NCI-H1930 (cell line): ENCODE results near the gene PLD5.
"Not testable (repeated sequence)": the region's sequence is repeated elsewhere in the genome, so short reads cannot be mapped to it uniquely, and the experiment has no call there.

Source experiments
- DNase-seq, 2 experiments: peaks; one replicate each; lab custom pipeline; 2025; lab: John Stamatoyannopoulos, UW

The PLD5 gene

GRCh38 chr1:242426271-242426905 is 98.1 kb downstream of the PLD5 start:
- DNase-seq, result no peak

DNA sequence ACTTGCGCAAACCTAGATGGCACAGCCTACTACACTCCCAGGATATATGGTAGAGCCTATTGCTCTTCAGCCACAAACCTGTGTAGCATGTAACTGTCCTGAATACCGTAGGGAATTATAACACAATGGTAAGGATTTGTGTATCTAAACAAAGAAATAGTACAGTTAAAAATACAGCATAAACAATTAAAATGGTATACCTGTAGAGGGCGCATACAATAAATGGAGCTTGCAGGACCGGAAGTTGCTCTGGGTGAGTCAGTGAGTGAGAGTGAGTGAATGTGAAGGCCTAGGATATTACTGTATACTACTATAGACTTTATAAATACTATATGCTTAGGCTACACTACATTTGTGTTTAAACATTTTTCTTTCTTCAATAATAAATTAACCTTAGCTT is 99.3 kb downstream of the PLD5 start:
- no peak for DNase-seq

DNA sequence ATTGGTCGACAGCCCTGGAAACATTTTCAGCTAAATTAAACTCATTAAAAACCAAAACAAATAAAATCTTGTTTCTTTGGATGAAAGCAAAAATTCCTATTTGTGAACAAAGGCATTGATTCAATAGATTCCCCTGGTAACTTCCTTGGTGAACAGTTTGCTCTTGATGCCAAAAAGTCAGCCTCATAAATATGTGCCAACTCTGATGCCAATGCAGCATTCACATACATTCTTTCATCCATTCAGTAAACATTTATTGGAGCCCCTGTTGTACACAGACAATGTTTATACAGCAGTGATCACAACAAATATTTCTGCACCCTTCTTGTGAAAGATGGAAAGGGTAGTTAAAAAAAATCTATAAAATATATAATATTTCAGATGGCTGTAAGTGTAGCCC is 107.8 kb downstream of the PLD5 start:
- DNase-seq, result no peak

DNA sequence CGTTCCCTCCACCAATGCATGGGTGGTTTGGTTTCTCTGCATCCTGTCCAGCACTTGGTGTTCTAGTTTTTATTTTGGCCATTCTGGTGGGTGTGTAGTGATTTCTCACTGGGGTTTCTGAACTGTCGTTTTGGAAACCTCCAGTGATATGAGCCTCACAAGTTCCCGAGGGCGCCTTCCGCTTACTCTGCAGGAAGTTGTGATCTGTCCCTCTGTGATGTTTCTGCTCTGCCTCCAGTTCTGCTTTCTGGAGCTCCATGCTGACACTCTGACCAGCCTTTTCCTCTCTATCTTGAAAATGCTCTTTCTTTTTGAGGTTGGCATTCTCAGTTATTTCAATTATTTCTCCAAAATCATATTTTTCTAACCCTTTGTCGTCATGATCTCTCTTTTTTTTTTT is 111.6 kb downstream of the PLD5 start:
- DNase-seq, result no peak

DNA sequence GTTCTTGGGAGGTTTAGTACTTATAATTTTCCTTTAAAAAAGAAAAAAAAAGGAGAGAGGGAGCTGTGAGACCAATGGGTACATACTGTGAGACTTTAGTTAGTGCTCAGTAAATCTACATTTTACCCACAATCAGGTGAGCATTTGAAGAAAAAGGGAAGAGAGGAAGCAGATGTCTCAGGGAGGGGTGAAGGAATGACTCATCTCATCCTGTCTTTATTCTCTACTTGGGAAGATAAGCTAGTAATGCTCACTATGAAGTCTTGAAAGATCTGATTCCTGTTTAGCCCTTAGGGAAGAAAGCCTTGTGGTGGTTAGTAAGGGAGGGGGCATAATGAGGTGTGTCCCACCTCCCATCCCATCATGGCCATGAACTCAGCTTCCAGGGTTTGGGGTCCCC is 112.6 kb downstream of the PLD5 start:
- DNase-seq, result no peak

DNA sequence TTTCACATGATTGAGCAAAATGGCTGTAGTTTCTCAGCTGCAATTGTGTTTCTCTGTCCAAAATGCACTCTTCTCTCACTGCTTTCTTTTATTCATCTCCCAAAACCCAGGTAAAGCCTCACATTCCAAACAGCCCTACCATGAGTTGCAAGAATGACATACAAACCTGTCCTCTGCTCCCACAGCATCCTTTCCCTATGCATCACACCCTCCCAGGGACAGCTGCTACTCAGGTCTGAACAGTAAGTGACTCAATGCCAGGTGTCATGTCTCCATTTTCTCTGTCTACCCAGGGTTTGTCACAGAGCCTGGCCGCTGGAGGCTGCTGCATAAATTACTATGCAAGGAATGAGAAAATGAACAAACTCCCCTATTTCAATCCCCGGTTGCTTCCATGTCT is 118.5 kb downstream of the PLD5 start:
- no peak for DNase-seq

- no peak for DNase-seq
Observed at GRCh38 chr1:242404296-242404695, 120.2 kb downstream of the PLD5 start.

DNA sequence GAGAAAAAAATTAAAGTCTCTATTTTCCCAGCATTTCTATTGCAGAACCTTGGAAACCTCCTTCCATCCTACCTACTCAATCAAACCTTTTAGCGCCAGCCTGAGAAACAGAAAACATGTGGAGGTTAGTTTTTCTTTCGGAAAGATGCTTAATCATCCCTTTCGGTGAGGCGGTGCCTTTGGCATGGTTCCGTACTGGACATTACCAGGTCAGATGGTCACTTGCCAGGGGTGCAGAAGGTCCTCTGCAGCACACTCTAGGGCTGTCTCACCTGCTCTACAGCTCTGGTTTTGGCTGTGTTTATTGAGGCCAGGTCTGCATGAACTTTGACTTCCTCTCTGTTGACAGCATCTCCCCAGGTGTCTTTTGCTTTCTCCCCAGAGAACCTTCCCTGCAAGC is 121.5 kb downstream of the PLD5 start:
- DNase-seq, result no peak

- no peak for DNase-seq
Observed at GRCh38 chr1:242401937-242402336, 122.6 kb downstream of the PLD5 start.

DNA sequence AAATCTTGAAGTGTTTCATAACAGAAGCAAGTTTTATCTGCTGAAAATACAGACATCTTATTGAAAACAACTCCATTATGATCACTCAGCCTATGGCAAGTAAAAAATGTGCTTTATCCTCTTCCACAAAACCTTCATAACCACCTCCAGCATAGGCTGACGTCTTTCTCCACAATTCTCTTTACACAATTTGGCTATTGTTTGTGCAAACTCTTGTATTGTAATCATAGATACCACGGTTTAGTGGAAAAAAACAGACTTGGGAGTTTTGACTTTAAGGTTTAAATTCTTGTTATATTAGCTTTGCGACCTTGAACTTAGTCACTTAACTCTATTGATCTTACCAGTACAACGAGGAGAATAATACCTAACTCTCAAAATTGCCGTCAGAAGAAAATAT is 126.1 kb downstream of the PLD5 start:
- no peak for DNase-seq

GRCh38 chr1:242391896-242392295 is 132.6 kb downstream of the PLD5 start:
- DNase-seq, result no peak

DNA sequence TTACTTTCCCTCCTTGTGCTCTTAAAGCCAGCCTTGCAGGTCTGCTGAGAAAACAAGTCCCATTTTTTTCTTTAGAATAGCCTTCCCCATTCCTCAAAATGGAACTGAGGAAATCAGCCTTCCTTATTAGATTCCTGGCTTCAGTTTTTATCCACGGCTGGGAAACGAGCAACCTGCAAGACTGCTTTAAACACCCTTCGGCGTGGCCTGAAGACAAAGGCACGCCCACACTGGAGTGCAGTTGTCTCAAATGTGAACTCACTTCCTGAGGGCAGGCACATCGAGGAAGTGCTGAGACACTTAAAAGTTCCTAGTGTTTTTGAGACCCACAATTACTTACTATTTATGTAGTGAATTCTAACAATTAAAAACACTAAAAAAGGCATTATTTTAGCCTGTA is 148.4 kb downstream of the PLD5 start:
- not testable (repeated sequence) for DNase-seq

- not testable (repeated sequence) for DNase-seq
Observed at GRCh38 chr1:242350446-242350845, 174.1 kb downstream of the PLD5 start.

DNA sequence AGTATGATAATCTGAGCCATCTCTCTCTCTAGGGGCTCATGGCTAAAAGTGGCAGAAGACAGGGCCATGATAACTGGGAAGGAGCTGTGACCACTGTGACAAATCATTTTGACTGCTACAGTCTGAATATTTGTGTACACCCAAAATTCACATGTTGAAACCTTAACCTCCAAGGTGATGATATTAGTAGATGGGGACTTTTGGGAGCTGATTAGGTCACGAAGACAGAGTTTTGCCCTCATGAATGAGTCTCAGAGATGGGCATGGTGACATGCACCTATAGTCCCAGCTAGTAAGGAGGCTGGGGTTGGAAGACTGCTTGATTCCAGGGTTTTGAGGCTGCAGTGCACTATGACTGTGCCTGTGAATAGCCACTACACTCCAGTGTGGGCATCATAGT is 174.9 kb downstream of the PLD5 start:
- no peak for DNase-seq

- DNase-seq, result not testable (repeated sequence)
Observed at GRCh38 chr1:242330865-242331264, 193.6 kb downstream of the PLD5 start.

- DNase-seq, result not testable (repeated sequence)
Observed at GRCh38 chr1:242327381-242327780, 197.1 kb downstream of the PLD5 start.

DNA sequence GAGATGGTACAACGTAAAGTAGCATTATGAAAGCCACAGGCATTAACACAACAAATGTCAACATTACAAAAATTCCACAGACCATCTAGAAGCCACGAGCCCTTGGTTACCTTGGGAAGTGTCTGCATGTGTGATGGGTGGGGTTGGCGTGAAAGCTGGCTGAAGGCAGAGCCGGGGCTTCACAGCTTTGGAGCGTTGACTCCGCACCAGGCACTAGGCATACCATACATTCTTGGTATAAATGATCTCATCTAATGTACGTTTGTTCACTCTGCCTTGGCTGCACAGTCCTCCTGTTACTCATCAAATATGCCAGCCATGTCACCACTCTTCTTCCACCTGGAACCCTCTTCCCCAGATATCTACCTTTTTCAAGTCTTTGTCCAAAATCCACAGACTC is 202.5 kb downstream of the PLD5 start:
- DNase-seq, result not testable (repeated sequence)

- DNase-seq, result no peak
Observed at GRCh38 chr1:242318140-242318539, 206.4 kb downstream of the PLD5 start.

DNA sequence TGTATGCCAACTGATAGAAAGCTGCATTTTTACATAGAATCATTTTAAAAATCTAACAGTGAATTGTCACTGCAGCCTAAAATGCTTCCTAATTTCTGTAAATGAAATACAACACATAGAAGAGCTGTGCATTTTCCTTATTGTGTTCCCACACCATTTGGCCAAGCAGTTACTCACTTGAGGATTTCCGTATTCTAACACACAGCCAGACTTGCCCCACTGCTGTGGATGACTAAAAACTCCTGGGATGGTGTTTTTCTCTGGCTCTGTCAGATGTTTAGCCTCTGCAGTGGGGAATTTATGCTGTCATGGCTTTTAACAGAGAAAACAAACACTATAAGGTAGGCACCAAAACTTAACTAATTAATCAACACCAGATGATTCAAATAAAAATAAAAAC is 209.6 kb downstream of the PLD5 start:
- not testable (repeated sequence) for DNase-seq

DNA sequence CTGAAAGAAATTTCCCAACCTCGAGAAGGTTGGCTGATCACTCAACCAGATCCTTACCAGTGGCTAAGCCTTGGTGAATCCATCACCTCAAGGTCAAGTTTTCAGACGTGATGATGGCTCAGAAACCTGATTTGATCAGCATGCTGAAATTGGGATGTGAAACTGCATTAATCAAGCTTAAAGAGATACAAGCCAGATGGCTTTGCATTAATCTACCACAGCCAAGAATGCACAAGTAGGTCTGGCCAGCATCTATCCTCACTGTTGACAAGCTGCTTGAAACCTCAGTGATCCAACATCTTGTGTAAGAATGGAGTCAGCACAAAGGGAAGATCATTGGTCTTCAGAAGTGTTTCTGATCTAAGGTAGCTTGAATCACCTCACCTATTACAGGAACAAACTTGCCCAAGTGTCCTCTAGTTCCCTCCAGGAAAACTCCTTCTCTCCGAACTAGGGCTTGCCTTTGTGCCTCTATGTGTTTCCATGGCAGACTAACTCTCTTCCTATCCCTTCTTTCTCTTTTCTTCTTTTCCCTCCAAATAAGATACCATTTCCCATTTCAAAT is 210.3 kb downstream of the PLD5 start:
- DNase-seq, result not testable (repeated sequence)

DNA sequence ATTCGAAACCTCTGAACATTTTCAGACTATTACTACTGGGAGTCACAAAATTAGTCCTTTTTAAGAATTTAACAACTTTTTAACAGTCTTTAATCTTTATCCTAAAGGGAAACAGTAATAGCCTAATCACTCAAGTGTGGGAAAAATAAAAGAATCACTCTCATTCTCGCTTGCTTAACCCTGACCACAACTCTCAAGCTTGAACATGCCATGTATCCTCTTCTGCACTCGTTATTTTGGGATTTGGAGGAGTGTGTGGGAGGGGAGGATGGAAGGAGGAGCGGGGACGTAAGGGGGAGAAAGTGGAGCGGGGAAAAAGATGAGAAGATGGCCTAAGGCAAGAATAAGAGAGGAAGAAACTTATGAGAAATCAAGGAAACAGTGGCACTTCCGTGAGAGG is 215.8 kb downstream of the PLD5 start:
- not testable (repeated sequence) for DNase-seq

GRCh38 chr1:242293781-242294180 is 230.7 kb downstream of the PLD5 start:
- not testable (repeated sequence) for DNase-seq

GRCh38 chr1:242288067-242288466 is 236.4 kb downstream of the PLD5 start:
- not testable (repeated sequence) for DNase-seq
